Stimulated activated naive CD4-positive, alpha-beta T cell (primary cell): ENCODE data around the gene MT1H.

Experiments used
- DNase-seq, 6 experiments: peaks; one replicate each; lab custom pipeline; 2025; lab: John Stamatoyannopoulos, UW

MT1H gene

GRCh38 chr16:56636616-56637413 lies 32.8 kb upstream of the MT1H start:
- no peak for DNase-seq

GRCh38 chr16:56637814-56638750 lies 31.5 kb upstream of the MT1H start, which contains the start of gene MT1A:
Gene MT1A (plus strand): TSS chr16:56638666. CDS start chr16:56638739, 73 bp downstream.
- no peak for DNase-seq

- no peak for DNase-seq
These were observed 30.6 kb upstream of the MT1H start for GRCh38 chr16:56639045-56639444.

- no peak for DNase-seq
These were observed 29.5 kb upstream of the MT1H start for GRCh38 chr16:56640076-56640475.

- DNase-seq, result no peak
These were observed 28.4 kb upstream of the MT1H start for GRCh38 chr16:56641166-56641565.

GRCh38 chr16:56643080-56643778 lies 26.4 kb upstream of the MT1H start:
- peak; percentile 30 to 60 (median 48) for DNase-seq

GRCh38 chr16:56643833-56644232 lies 25.8 kb upstream of the MT1H start:
- no peak for DNase-seq

- no peak for DNase-seq
These were observed 24.3 kb upstream of the MT1H start for GRCh38 chr16:56645311-56645710.

- DNase-seq, result no peak
These were observed 23.8 kb upstream of the MT1H start for GRCh38 chr16:56645838-56646237.

GRCh38 chr16:56647641-56648431 lies 21.8 kb upstream of the MT1H start:
- DNase-seq, result no peak

GRCh38 chr16:56649271-56649670 lies 20.3 kb upstream of the MT1H start:
- no peak for DNase-seq

GRCh38 chr16:56649820-56650219 lies 19.8 kb upstream of the MT1H start:
- no peak for DNase-seq

GRCh38 chr16:56651586-56651985 lies 18.0 kb upstream of the MT1H start, which contains the start of gene MT1B:
Gene MT1B (plus strand): TSS chr16:56651886. CDS start chr16:56651954, 68 bp downstream.
- no peak for DNase-seq

GRCh38 chr16:56652600-56652999 lies 17.0 kb upstream of the MT1H start:
- DNase-seq, result no peak

GRCh38 chr16:56653218-56653617 lies 16.4 kb upstream of the MT1H start:
- no peak for DNase-seq

- DNase-seq, result peak; percentile 42 to 70 (median 62)
These were observed 11.9 kb upstream of the MT1H start, which contains the start of gene MT1F for GRCh38 chr16:56657555-56658326. Gene MT1F (plus strand): TSS chr16:56657959. CDS start chr16:56658059, 100 bp downstream.

- no peak for DNase-seq
These were observed 11.2 kb upstream of the MT1H start for GRCh38 chr16:56658327-56658875.

GRCh38 chr16:56662357-56663354 lies 7.0 kb upstream of the MT1H start:
- DNase-seq, result peak in 4 of 6 experiments; percentile 11 to 21 (median 20)

GRCh38 chr16:56664506-56664905 lies 5.1 kb upstream of the MT1H start:
- DNase-seq, result no peak
